Measurements from ENCODE around the gene CD38.

CD38 gene

GRCh38 chr4:15746110-15746509 lies 32.0 kb upstream of the CD38 start:
- DNase-seq (ENCODE audit: extremely low read depth, insufficient read length) = no peak

DNA sequence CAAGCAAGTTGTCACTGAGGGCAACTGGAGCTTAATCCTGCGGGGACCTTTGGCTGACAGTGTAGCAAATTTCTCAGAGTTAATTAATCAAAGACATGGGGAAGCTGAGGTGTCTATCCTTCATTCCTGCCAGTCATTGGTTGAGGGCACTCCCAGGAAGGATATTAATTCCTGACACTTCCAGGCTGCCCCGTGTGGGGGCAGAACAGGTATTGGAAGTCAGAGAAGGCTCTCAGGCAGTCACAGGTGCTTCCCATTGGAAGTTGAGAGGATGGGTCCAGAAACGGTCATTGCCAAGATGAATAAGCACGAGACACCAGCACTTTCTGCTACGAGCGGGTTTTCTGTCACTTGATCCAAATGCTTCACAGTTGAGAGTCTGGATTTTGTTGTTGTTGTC lies 29.1 kb upstream of the CD38 start:
- Histone ChIP-seq H3K4me3 (replicated peaks; ENCODE audit: low read depth, low read length) (no peak overlapping the region), H3K36me3 (ENCODE audit: control insufficient read depth, insufficient read depth, low read length) (no peaks in the 10 kb centered on the region), H3K27me3 (replicated peaks; ENCODE audit: control insufficient read depth, insufficient read depth, low read length) (no peaks in the 10 kb centered on the region; the same call in 1 of the 2 replicates)
- DNase-seq (ENCODE audit: extremely low read depth, insufficient read length) = no peak
- no peak for TF ChIP-seq CTCF (IDR thresholded peaks at IDR 0.05; ENCODE audit: insufficient read depth, low read length, poor library complexity, severe bottlenecking)

More at GRCh38 chr4:15746110-15746509, 32.0 kb upstream of the CD38 start:
- H3K4me3 ChIP-seq (replicated peaks; ENCODE audit: low read depth, low read length) = no peak overlapping the region
- H3K27me3 ChIP-seq (replicated peaks; ENCODE audit: control insufficient read depth, insufficient read depth, low read length) = no peaks in the 10 kb centered on the region; the same call in 1 of the 2 replicates
- no peak for TF ChIP-seq CTCF (IDR thresholded peaks at IDR 0.05; ENCODE audit: insufficient read depth, low read length, poor library complexity, severe bottlenecking)
- no peaks in the 10 kb centered on the region for H3K36me3 ChIP-seq (ENCODE audit: control insufficient read depth, insufficient read depth, low read length)

DNA sequence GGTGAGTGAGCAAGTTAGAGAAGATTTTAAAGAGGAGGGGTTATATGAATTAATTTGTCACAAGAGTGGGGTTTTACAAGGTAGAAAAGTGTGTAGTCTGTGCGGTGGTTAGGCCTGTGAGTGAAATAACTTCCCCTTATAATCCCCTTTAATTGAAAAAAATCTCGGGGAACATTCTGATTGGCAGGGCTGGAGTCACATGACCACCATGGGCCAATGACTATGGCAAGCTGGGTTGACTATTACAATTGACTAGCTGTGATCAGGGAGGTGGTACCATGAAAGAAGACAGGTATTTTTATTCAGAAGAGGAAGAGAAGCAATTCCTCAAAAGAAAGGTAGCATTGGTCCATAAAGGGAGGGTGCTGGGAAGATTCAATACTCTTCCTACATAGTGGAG lies 27.0 kb upstream of the CD38 start:
- Histone ChIP-seq H3K4me3 (replicated peaks; ENCODE audit: low read depth, low read length) (no peak overlapping the region), H3K36me3 (ENCODE audit: control insufficient read depth, insufficient read depth, low read length) (no peaks in the 10 kb centered on the region), H3K27me3 (replicated peaks; ENCODE audit: control insufficient read depth, insufficient read depth, low read length) (no peaks in the 10 kb centered on the region; the same call in 1 of the 2 replicates)
- DNase-seq (ENCODE audit: extremely low read depth, insufficient read length) = no peak
- TF ChIP-seq CTCF (IDR thresholded peaks at IDR 0.05; ENCODE audit: insufficient read depth, low read length, poor library complexity, severe bottlenecking) = no peak

GRCh38 chr4:15753081-15753480 lies 25.0 kb upstream of the CD38 start:
- no peak for TF ChIP-seq CTCF (IDR thresholded peaks at IDR 0.05; ENCODE audit: insufficient read depth, low read length, poor library complexity, severe bottlenecking)

GRCh38 chr4:15753786-15754185 lies 24.3 kb upstream of the CD38 start:
- no peaks in the 10 kb centered on the region for H3K36me3 ChIP-seq (ENCODE audit: control insufficient read depth, insufficient read depth, low read length)

More at GRCh38 chr4:15753081-15753480, 25.0 kb upstream of the CD38 start:
- H3K36me3 ChIP-seq (ENCODE audit: control insufficient read depth, insufficient read depth, low read length) = no peaks in the 10 kb centered on the region
- DNase-seq (ENCODE audit: extremely low read depth, insufficient read length) = no peak
- H3K4me3 ChIP-seq (replicated peaks; ENCODE audit: low read depth, low read length) = no peak overlapping the region
- H3K27me3 ChIP-seq (replicated peaks; ENCODE audit: control insufficient read depth, insufficient read depth, low read length) = no peaks in the 10 kb centered on the region

More at GRCh38 chr4:15753786-15754185, 24.3 kb upstream of the CD38 start:
- Histone ChIP-seq H3K4me3 (replicated peaks; ENCODE audit: low read depth, low read length) (no peak overlapping the region), H3K27me3 (replicated peaks; ENCODE audit: control insufficient read depth, insufficient read depth, low read length) (no peaks in the 10 kb centered on the region)
- no peak for TF ChIP-seq CTCF (IDR thresholded peaks at IDR 0.05; ENCODE audit: insufficient read depth, low read length, poor library complexity, severe bottlenecking)
- no peak for DNase-seq (ENCODE audit: extremely low read depth, insufficient read length)
